HEK293 (cell line): ENCODE results near the gene AGO3.
A peak's percentile ranks its signal among the peaks of the same experiment; 100 is the strongest.

ENCODE experiments used
- HOXD13 ChIP-seq: sonication (generic); formaldehyde crosslinking; IDR thresholded peaks from 2 replicates; pipeline ENCODE4 v1.8.0; 2022; ENCODE audit warnings: missing genetic modification reagents, borderline replicate concordance
- KLF8 ChIP-seq: fragments of 450-650 bp; formaldehyde crosslinking; IDR thresholded peaks from 2 replicates; pipeline ENCODE4 v1.5.1; 2016; ENCODE audit warnings: missing biosample characterization, missing genetic modification characterization
- MZF1 ChIP-seq: fragments of 450-650 bp; formaldehyde crosslinking; IDR thresholded peaks from 2 replicates; pipeline ENCODE4 v1.5.1; 2017; ENCODE audit warnings: missing biosample characterization, missing genetic modification characterization, borderline replicate concordance
- SALL2 ChIP-seq: fragments of 450-650 bp; formaldehyde crosslinking; IDR thresholded peaks from 2 replicates; pipeline ENCODE4 v1.5.0; 2017; ENCODE audit warnings: missing biosample characterization, mild to moderate bottlenecking, missing genetic modification characterization, borderline replicate concordance
- SP2 ChIP-seq: fragments of 450-650 bp; formaldehyde crosslinking; IDR thresholded peaks from 2 replicates; pipeline ENCODE4 v1.5.1; 2016; ENCODE audit warnings: missing biosample characterization, missing genetic modification characterization
- YY1 ChIP-seq: fragments of 450-650 bp; formaldehyde crosslinking; IDR thresholded peaks from 2 replicates; pipeline ENCODE4 v1.5.1; 2018; ENCODE audit warnings: missing biosample characterization, missing genetic modification characterization
- ZFP3 ChIP-seq: fragments of 450-650 bp; formaldehyde crosslinking; IDR thresholded peaks from 2 replicates; pipeline ENCODE4 v1.5.1; 2016; ENCODE audit warnings: low read depth, missing biosample characterization, missing genetic modification characterization
- ZNF10 ChIP-seq: fragments of 450-650 bp; formaldehyde crosslinking; IDR thresholded peaks from 2 replicates; pipeline ENCODE4 v1.5.1; 2017; ENCODE audit warnings: missing biosample characterization, missing genetic modification characterization
- ZNF174 ChIP-seq: fragments of 450-650 bp; formaldehyde crosslinking; IDR thresholded peaks from 2 replicates; pipeline ENCODE4 v1.5.0; 2017; ENCODE audit warnings: missing biosample characterization, mild to moderate bottlenecking, missing genetic modification characterization
- ZNF175 ChIP-seq: fragments of 450-650 bp; formaldehyde crosslinking; IDR thresholded peaks from 2 replicates; pipeline ENCODE4 v1.5.1; 2016; ENCODE audit warnings: missing biosample characterization, missing genetic modification characterization
- ZNF214 ChIP-seq: fragments of 450-650 bp; formaldehyde crosslinking; IDR thresholded peaks from 2 replicates; pipeline ENCODE4 v1.5.1; 2017; ENCODE audit warnings: missing biosample characterization, mild to moderate bottlenecking, missing genetic modification characterization, borderline replicate concordance
- ZNF223 ChIP-seq: fragments of 450-650 bp; formaldehyde crosslinking; IDR thresholded peaks from 2 replicates; pipeline ENCODE4 v1.5.1; 2016; ENCODE audit warnings: missing biosample characterization, missing genetic modification characterization
- ZNF544 ChIP-seq: fragments of 450-650 bp; formaldehyde crosslinking; IDR thresholded peaks from 2 replicates; pipeline ENCODE4 v1.5.0; 2017; ENCODE audit warnings: missing biosample characterization, missing genetic modification characterization
- ZNF555 ChIP-seq: fragments of 450-650 bp; formaldehyde crosslinking; conservative IDR thresholded peaks from 2 replicates; pipeline ENCODE4 v1.5.1; 2017; ENCODE audit warnings: missing biosample characterization, mild to moderate bottlenecking, missing genetic modification characterization, inconsistent platforms
- ZNF571 ChIP-seq: fragments of 450-650 bp; formaldehyde crosslinking; IDR thresholded peaks from 2 replicates; pipeline ENCODE4 v1.5.0; 2017; ENCODE audit warnings: missing biosample characterization, missing genetic modification characterization
- ZNF610 ChIP-seq: fragments of 450-650 bp; formaldehyde crosslinking; IDR thresholded peaks from 2 replicates; pipeline ENCODE4 v1.5.1; 2016; ENCODE audit warnings: missing biosample characterization, missing genetic modification characterization, borderline replicate concordance
- ZNF747 ChIP-seq: fragments of 450-650 bp; formaldehyde crosslinking; IDR thresholded peaks from 2 replicates; pipeline ENCODE4 v1.5.1; 2016; ENCODE audit warnings: missing biosample characterization, missing genetic modification characterization
- ZXDB ChIP-seq: fragments of 450-650 bp; formaldehyde crosslinking; IDR thresholded peaks from 2 replicates; pipeline ENCODE4 v1.5.1; 2016; ENCODE audit warnings: missing biosample characterization, missing genetic modification characterization
- TF ChIP-seq, protein P1 (sequence below): fragments of 450-650 bp; formaldehyde crosslinking; IDR thresholded peaks from 2 replicates; pipeline ENCODE4 v1.5.1; 2016; ENCODE audit warnings: missing biosample characterization, missing genetic modification characterization
- TF ChIP-seq, protein P2 (sequence below): fragments of 450-650 bp; formaldehyde crosslinking; conservative IDR thresholded peaks from 2 replicates; pipeline ENCODE4 v1.5.1; 2016; ENCODE audit warnings: low read depth, missing biosample characterization, missing genetic modification characterization
- TF ChIP-seq, protein P3 (sequence below): fragments of 450-650 bp; formaldehyde crosslinking; IDR thresholded peaks from 2 replicates; pipeline ENCODE4 v1.5.1; 2016; ENCODE audit warnings: missing biosample characterization, missing genetic modification characterization
- TF ChIP-seq, protein P4 (sequence below): fragments of 450-650 bp; formaldehyde crosslinking; IDR thresholded peaks from 2 replicates; pipeline ENCODE4 v1.5.1; 2016; ENCODE audit warnings: missing biosample characterization, missing genetic modification characterization
- TF ChIP-seq, protein P5 (sequence below): fragments of 450-650 bp; formaldehyde crosslinking; IDR thresholded peaks from 2 replicates; pipeline ENCODE4 v1.5.0; 2017; ENCODE audit warnings: missing biosample characterization, missing genetic modification characterization, borderline replicate concordance
- TF ChIP-seq, protein P6 (sequence below): fragments of 450-650 bp; formaldehyde crosslinking; IDR thresholded peaks from 2 replicates; pipeline ENCODE4 v1.5.1; 2016; ENCODE audit warnings: missing biosample characterization, missing genetic modification characterization, low read depth

The AGO3 gene

DNA sequence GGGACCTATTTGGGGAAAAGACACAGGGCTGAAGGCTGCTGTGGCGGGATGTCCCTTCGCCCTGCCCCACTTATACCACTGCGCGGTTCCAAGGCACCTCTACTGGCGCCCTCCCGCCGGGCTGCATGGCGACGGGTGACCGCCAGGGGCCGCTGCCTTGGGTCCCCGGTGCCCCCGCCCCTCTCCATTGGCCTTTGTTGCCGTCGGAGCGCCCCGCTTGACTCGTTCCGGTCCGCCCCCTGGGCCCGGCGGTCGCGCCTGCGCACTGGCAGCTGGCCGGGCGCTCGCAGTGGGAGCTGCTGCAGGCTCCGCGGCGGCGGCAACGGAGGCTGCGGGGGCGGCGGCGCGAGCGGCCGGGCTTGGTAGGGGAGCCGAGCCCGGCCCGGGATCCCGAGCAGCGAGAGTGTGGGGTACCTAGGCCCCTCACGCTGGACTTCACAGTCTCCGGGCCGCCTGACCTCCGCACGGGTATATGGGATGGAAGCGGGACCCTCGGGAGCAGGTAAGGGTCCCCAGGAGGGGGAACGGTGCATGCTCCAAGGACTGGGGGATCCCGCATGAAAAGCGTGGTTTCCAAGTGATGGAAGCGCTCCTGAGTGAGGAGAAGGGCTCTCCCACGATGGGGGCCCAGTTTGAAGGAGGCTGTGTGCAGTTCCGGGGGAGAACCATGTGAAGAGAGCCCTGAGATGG lies 47.8 kb upstream of the AGO3 start, which contains the start of gene AGO1 (continued):
- TF ChIP-seq, protein P1, sequence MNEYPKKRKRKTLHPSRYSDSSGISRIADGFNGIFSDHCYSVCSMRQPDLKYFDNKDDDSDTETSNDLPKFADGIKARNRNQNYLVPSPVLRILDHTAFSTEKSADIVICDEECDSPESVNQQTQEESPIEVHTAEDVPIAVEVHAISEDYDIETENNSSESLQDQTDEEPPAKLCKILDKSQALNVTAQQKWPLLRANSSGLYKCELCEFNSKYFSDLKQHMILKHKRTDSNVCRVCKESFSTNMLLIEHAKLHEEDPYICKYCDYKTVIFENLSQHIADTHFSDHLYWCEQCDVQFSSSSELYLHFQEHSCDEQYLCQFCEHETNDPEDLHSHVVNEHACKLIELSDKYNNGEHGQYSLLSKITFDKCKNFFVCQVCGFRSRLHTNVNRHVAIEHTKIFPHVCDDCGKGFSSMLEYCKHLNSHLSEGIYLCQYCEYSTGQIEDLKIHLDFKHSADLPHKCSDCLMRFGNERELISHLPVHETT: peak; percentile 25; the same call in 1 of the 2 replicates
- TF ChIP-seq ZNF10 (tag by site-specific recombination): no peak
- TF ChIP-seq MZF1 (tag by site-specific recombination): no peak
- peak; percentile 58; the same call in 1 of the 2 replicates for TF ChIP-seq KLF8 (tag by site-specific recombination)
- no peak for TF ChIP-seq ZNF174 (tag by site-specific recombination)
- TF ChIP-seq ZNF544 (tag by site-specific recombination): no peak
- no peak for TF ChIP-seq ZNF223
- no peak for TF ChIP-seq ZNF214
- no peak for TF ChIP-seq SALL2
- no peak for TF ChIP-seq ZNF555 (tag by site-specific recombination)
- TF ChIP-seq, protein P2, sequence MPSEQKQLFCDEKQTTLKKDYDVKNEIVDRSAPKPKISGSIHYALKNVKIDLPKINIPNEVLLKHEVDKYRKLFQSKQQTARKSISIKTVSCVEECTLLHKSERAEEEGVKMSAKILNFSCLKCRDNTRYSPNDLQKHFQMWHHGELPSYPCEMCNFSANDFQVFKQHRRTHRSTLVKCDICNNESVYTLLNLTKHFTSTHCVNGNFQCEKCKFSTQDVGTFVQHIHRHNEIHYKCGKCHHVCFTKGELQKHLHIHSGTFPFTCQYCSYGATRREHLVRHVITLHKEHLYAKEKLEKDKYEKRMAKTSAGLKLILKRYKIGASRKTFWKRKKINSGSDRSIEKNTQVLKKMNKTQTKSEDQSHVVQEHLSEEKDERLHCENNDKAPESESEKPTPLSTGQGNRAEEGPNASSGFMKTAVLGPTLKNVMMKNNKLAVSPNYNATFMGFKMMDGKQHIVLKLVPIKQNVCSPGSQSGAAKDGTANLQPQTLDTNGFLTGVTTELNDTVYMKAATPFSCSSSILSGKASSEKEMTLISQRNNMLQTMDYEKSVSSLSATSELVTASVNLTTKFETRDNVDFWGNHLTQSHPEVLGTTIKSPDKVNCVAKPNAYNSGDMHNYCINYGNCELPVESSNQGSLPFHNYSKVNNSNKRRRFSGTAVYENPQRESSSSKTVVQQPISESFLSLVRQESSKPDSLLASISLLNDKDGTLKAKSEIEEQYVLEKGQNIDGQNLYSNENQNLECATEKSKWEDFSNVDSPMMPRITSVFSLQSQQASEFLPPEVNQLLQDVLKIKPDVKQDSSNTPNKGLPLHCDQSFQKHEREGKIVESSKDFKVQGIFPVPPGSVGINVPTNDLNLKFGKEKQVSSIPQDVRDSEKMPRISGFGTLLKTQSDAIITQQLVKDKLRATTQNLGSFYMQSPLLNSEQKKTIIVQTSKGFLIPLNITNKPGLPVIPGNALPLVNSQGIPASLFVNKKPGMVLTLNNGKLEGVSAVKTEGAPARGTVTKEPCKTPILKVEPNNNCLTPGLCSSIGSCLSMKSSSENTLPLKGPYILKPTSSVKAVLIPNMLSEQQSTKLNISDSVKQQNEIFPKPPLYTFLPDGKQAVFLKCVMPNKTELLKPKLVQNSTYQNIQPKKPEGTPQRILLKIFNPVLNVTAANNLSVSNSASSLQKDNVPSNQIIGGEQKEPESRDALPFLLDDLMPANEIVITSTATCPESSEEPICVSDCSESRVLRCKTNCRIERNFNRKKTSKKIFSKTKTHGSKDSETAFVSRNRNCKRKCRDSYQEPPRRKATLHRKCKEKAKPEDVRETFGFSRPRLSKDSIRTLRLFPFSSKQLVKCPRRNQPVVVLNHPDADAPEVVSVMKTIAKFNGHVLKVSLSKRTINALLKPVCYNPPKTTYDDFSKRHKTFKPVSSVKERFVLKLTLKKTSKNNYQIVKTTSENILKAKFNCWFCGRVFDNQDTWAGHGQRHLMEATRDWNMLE: no peak
- TF ChIP-seq ZFP3: no peak
- TF ChIP-seq SP2 (tag by site-specific recombination): peak; percentile 70
- TF ChIP-seq, protein P3, sequence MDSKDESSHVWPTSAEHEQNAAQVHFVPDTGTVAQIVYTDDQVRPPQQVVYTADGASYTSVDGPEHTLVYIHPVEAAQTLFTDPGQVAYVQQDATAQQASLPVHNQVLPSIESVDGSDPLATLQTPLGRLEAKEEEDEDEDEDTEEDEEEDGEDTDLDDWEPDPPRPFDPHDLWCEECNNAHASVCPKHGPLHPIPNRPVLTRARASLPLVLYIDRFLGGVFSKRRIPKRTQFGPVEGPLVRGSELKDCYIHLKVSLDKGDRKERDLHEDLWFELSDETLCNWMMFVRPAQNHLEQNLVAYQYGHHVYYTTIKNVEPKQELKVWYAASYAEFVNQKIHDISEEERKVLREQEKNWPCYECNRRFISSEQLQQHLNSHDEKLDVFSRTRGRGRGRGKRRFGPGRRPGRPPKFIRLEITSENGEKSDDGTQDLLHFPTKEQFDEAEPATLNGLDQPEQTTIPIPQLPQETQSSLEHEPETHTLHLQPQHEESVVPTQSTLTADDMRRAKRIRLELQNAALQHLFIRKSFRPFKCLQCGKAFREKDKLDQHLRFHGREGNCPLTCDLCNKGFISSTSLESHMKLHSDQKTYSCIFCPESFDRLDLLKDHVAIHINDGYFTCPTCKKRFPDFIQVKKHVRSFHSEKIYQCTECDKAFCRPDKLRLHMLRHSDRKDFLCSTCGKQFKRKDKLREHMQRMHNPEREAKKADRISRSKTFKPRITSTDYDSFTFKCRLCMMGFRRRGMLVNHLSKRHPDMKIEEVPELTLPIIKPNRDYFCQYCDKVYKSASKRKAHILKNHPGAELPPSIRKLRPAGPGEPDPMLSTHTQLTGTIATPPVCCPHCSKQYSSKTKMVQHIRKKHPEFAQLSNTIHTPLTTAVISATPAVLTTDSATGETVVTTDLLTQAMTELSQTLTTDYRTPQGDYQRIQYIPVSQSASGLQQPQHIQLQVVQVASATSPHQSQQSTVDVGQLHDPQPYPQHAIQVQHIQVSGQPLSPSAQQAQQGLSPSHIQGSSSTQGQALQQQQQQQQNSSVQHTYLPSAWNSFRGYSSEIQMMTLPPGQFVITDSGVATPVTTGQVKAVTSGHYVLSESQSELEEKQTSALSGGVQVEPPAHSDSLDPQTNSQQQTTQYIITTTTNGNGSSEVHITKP (tag by site-specific recombination): peak; percentile 51; the same call in 1 of the 2 replicates
- TF ChIP-seq, protein P4, sequence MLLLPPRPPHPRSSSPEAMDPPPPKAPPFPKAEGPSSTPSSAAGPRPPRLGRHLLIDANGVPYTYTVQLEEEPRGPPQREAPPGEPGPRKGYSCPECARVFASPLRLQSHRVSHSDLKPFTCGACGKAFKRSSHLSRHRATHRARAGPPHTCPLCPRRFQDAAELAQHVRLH (tag by site-specific recombination): no peak
- TF ChIP-seq YY1 (tag by site-specific recombination): 0 out of 2 replicates have a peak, but pooled peaks have one; percentile 40
- TF ChIP-seq, protein P5, sequence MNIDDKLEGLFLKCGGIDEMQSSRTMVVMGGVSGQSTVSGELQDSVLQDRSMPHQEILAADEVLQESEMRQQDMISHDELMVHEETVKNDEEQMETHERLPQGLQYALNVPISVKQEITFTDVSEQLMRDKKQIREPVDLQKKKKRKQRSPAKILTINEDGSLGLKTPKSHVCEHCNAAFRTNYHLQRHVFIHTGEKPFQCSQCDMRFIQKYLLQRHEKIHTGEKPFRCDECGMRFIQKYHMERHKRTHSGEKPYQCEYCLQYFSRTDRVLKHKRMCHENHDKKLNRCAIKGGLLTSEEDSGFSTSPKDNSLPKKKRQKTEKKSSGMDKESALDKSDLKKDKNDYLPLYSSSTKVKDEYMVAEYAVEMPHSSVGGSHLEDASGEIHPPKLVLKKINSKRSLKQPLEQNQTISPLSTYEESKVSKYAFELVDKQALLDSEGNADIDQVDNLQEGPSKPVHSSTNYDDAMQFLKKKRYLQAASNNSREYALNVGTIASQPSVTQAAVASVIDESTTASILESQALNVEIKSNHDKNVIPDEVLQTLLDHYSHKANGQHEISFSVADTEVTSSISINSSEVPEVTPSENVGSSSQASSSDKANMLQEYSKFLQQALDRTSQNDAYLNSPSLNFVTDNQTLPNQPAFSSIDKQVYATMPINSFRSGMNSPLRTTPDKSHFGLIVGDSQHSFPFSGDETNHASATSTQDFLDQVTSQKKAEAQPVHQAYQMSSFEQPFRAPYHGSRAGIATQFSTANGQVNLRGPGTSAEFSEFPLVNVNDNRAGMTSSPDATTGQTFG (tag by site-specific recombination): no peak
- TF ChIP-seq, protein P6, sequence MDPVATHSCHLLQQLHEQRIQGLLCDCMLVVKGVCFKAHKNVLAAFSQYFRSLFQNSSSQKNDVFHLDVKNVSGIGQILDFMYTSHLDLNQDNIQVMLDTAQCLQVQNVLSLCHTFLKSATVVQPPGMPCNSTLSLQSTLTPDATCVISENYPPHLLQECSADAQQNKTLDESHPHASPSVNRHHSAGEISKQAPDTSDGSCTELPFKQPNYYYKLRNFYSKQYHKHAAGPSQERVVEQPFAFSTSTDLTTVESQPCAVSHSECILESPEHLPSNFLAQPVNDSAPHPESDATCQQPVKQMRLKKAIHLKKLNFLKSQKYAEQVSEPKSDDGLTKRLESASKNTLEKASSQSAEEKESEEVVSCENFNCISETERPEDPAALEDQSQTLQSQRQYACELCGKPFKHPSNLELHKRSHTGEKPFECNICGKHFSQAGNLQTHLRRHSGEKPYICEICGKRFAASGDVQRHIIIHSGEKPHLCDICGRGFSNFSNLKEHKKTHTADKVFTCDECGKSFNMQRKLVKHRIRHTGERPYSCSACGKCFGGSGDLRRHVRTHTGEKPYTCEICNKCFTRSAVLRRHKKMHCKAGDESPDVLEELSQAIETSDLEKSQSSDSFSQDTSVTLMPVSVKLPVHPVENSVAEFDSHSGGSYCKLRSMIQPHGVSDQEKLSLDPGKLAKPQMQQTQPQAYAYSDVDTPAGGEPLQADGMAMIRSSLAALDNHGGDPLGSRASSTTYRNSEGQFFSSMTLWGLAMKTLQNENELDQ: no peak
- no peak for TF ChIP-seq ZNF175 (tag by site-specific recombination)
- TF ChIP-seq ZNF610 (tag by site-specific recombination): peak; percentile 78; the same call in 1 of the 2 replicates
- no peak for TF ChIP-seq ZNF571
- TF ChIP-seq HOXD13: no peak
- TF ChIP-seq ZNF747 (tag by site-specific recombination): no peak
- TF ChIP-seq ZXDB: no peak
